Measurements from ENCODE around the gene PDE1A. TPM values are rescaled to one million over a fixed set of nuclear protein-coding genes. Genes with fewer than 3 reads are reported as not detected.

The PDE1A gene
- not detected for total RNA-seq

GRCh38 chr2:182426918-182427240 is at the start of gene PDE1A:
PDE1A (minus strand) TSS chr2:182427036.
- ATAC-seq (no peak), DNase-seq (no peak)
- no peaks in the 10 kb centered on the region for H3K27me3 Mint-ChIP-seq (ENCODE audit: low read depth)
- H3K4me3 Mint-ChIP-seq: no peak within 1 kb of the TSS
- H3K4me1 Mint-ChIP-seq (ENCODE audit: low read depth): no peaks in the 10 kb centered on the region
- H3K9me3 Mint-ChIP-seq: peaks cover 3% of the 10 kb centered on the region
- H3K36me3 Mint-ChIP-seq (ENCODE audit: insufficient read depth): no peaks in the 10 kb centered on the region

DNA sequence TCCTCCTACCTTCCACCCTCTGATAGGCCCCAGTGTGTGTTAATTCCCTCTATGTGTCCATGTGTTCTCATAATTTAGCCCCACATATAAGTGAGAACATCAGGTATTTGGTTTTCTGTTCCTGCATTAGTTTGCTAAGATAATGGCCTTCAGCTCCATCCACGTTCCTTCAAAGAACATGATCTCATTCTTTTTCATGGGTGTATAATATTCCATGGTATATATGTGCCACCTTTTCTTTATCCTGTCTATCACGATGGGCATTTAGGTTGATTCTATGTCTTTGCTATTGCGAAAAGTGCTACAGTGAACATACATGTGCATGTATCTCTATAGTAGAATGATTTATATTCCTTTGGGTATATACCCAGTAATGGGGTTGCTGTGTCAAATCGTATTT is 46.8 kb upstream of the PDE1A start:
- no peak for DNase-seq
- Mint-ChIP-seq H3K9me3 (peaks cover 14% of the 10 kb centered on the region), H3K27me3 (ENCODE audit: low read depth) (no peaks in the 10 kb centered on the region), H3K36me3 (ENCODE audit: insufficient read depth) (no peaks in the 10 kb centered on the region), H3K4me1 (ENCODE audit: low read depth) (no peaks in the 10 kb centered on the region), H3K4me3 (no peak overlapping the region)
- ATAC-seq: no peak

GRCh38 chr2:182463760-182464159 is 36.9 kb upstream of the PDE1A start:
- Mint-ChIP-seq H3K9me3 (peaks cover 7% of the 10 kb centered on the region), H3K27me3 (ENCODE audit: low read depth) (no peaks in the 10 kb centered on the region), H3K36me3 (ENCODE audit: insufficient read depth) (no peaks in the 10 kb centered on the region), H3K4me3 (no peak overlapping the region), H3K4me1 (ENCODE audit: low read depth) (no peaks in the 10 kb centered on the region)
- ATAC-seq: no peak
- DNase-seq: no peak

- Mint-ChIP-seq H3K4me3 (no peak overlapping the region), H3K36me3 (ENCODE audit: insufficient read depth) (no peaks in the 10 kb centered on the region), H3K4me1 (ENCODE audit: low read depth) (no peaks in the 10 kb centered on the region), H3K9me3 (no peaks in the 10 kb centered on the region), H3K27me3 (ENCODE audit: low read depth) (no peaks in the 10 kb centered on the region)
- no peak for DNase-seq
- ATAC-seq: no peak
These were observed 29.9 kb upstream of the PDE1A start for GRCh38 chr2:182456784-182457183.

DNA sequence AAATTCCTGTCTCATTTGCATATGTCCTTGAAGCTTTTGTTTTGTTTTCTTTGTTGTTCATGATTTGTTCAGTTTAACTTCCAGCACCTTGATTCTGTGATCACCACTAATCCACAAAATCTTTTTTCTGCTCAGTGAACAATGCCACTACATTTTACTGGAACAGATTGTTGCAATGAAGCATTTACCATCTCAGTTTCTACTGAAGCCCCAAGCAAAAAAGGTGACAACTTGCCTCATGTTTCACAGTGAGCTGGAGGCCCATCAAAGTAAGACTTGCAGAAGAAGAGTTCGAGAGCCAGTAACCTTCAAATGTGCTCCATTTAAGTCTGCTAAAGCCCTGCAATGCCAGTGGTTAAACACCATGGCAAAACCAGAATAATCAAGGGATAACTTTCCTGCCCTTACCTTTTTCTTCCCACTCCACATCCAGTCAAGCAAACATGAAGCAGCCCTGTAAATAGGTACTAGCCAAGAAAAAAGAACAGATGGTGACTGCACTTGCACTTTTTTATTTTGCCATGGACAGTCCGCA is 25.7 kb upstream of the PDE1A start:
- no peaks in the 10 kb centered on the region for H3K9me3 Mint-ChIP-seq
- no peak overlapping the region for H3K4me3 Mint-ChIP-seq
- ATAC-seq: no peak
- H3K36me3 Mint-ChIP-seq (ENCODE audit: insufficient read depth): no peaks in the 10 kb centered on the region
- no peaks in the 10 kb centered on the region for H3K4me1 Mint-ChIP-seq (ENCODE audit: low read depth)
- H3K27me3 Mint-ChIP-seq (ENCODE audit: low read depth): no peaks in the 10 kb centered on the region
- no peak for DNase-seq

DNA sequence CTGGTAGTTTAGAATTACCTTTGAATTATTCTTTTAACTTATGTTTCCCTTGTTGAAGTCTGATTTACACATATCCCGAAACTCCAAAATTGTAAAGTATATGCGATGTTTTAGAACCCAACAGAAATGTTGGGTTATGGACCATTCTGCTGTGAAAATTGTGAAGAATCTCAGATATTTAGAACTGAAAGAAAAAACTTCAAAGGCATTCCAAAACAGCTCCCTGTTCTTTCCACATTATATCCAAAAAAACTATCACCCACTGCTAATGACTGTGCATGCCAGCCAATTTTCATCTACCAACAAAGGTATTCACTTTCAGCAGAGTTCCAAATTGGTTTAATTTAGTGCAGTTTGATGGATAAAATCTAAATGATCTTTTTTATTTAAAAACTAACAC is 21.5 kb upstream of the PDE1A start:
- no peak for DNase-seq
- ATAC-seq: no peak
- no peaks in the 10 kb centered on the region for H3K9me3 Mint-ChIP-seq
- H3K4me3 Mint-ChIP-seq: no peak overlapping the region
- no peaks in the 10 kb centered on the region for H3K4me1 Mint-ChIP-seq (ENCODE audit: low read depth)
- H3K27me3 Mint-ChIP-seq (ENCODE audit: low read depth): no peaks in the 10 kb centered on the region
- no peaks in the 10 kb centered on the region for H3K36me3 Mint-ChIP-seq (ENCODE audit: insufficient read depth)

- Mint-ChIP-seq H3K9me3 (no peaks in the 10 kb centered on the region), H3K27me3 (ENCODE audit: low read depth) (no peaks in the 10 kb centered on the region)
These were observed 21.0 kb upstream of the PDE1A start for GRCh38 chr2:182447863-182448262.

GRCh38 chr2:182447163-182447562 is 20.3 kb upstream of the PDE1A start:
- no peaks in the 10 kb centered on the region for H3K4me1 Mint-ChIP-seq (ENCODE audit: low read depth)
- ATAC-seq (no peak), DNase-seq (no peak)
- no peaks in the 10 kb centered on the region for H3K9me3 Mint-ChIP-seq
- no peaks in the 10 kb centered on the region for H3K36me3 Mint-ChIP-seq (ENCODE audit: insufficient read depth)
- H3K27me3 Mint-ChIP-seq (ENCODE audit: low read depth): no peaks in the 10 kb centered on the region
- no peak overlapping the region for H3K4me3 Mint-ChIP-seq

More at GRCh38 chr2:182447863-182448262, 21.0 kb upstream of the PDE1A start:
- Mint-ChIP-seq H3K36me3 (ENCODE audit: insufficient read depth) (no peaks in the 10 kb centered on the region), H3K4me1 (ENCODE audit: low read depth) (no peaks in the 10 kb centered on the region), H3K4me3 (no peak overlapping the region)
- DNase-seq (no peak), ATAC-seq (no peak)

DNA sequence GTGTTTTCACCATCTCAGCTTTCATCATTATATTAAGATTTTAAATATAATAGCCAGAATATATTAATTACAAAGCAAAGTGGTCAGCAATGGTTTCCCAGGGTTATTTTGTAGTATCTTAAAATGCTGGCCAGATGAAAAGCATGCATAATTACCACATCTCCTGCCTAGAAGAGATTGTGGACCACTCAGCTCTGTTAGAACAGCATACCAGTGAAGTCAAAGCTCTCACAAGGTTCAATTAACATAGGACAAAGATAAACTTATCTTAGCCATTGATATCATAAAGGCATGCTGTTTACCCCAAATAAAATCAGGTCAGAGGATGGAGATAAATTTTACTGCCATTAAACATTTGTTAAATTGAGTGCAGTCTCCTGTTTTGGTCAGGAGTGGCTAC is 19.3 kb upstream of the PDE1A start:
- no peaks in the 10 kb centered on the region for H3K27me3 Mint-ChIP-seq (ENCODE audit: low read depth)
- no peaks in the 10 kb centered on the region for H3K36me3 Mint-ChIP-seq (ENCODE audit: insufficient read depth)
- H3K9me3 Mint-ChIP-seq: no peaks in the 10 kb centered on the region
- H3K4me3 Mint-ChIP-seq: no peak overlapping the region
- ATAC-seq (no peak), DNase-seq (no peak)
- H3K4me1 Mint-ChIP-seq (ENCODE audit: low read depth): no peaks in the 10 kb centered on the region

DNA sequence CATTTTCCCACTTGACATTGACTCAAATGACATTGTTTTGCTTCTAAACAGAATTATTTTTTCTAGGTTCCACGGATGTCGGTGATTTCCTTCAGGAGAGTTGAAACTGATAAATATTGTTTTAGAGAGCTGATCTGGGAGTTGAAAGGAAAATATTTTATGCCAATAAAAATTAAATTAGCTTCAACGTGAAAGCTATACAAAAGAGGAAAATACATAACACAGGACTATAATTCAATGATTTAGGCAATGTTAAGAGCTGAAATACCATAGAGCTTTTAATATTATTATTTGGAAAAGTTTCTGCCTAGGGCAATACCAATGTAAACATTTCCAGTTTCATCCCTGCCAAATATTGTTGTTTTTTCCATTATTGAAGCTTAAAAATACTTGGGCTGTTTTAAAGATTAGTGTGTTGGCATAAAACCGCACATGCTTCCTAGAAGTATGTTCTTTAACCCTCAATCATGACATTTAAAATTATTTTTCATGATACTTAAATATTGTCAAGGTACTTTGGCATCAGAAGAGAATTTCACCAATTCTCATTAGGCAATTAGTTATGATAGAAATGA is 18.6 kb upstream of the PDE1A start:
- no peaks in the 10 kb centered on the region for H3K27me3 Mint-ChIP-seq (ENCODE audit: low read depth)
- ATAC-seq (no peak), DNase-seq (no peak)
- no peaks in the 10 kb centered on the region for H3K4me1 Mint-ChIP-seq (ENCODE audit: low read depth)
- H3K9me3 Mint-ChIP-seq: no peaks in the 10 kb centered on the region
- no peak overlapping the region for H3K4me3 Mint-ChIP-seq
- no peaks in the 10 kb centered on the region for H3K36me3 Mint-ChIP-seq (ENCODE audit: insufficient read depth)

- Mint-ChIP-seq H3K9me3 (no peaks in the 10 kb centered on the region), H3K27me3 (ENCODE audit: low read depth) (no peaks in the 10 kb centered on the region), H3K4me1 (ENCODE audit: low read depth) (no peaks in the 10 kb centered on the region), H3K36me3 (ENCODE audit: insufficient read depth) (no peaks in the 10 kb centered on the region), H3K4me3 (no peak overlapping the region)
- ATAC-seq (no peak), DNase-seq (no peak)
These were observed 18.0 kb upstream of the PDE1A start for GRCh38 chr2:182444806-182445205.

DNA sequence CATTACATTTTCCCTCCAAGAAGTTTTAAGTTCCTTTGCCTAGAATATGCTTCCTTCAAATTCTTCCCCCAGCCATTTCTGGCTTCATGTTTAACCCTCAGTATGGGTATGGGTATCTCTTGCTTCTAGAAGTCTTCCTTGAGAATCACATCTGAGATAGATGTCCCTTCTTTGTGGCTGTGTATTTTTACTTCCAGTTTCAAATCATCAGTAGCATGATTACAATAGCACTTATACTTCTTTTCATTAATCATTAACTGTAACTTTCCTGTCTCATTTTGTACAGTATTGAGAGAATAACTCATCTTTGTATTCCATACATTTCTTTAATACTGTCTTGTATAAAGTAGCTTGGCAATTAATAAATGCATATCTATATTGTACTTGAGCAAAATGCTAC is 17.3 kb upstream of the PDE1A start:
- H3K4me3 Mint-ChIP-seq: no peak overlapping the region
- no peak for ATAC-seq
- H3K4me1 Mint-ChIP-seq (ENCODE audit: low read depth): no peaks in the 10 kb centered on the region
- no peaks in the 10 kb centered on the region for H3K9me3 Mint-ChIP-seq
- no peaks in the 10 kb centered on the region for H3K27me3 Mint-ChIP-seq (ENCODE audit: low read depth)
- no peaks in the 10 kb centered on the region for H3K36me3 Mint-ChIP-seq (ENCODE audit: insufficient read depth)
- DNase-seq: no peak

GRCh38 chr2:182436252-182436651 is 9.4 kb upstream of the PDE1A start:
- no peaks in the 10 kb centered on the region for H3K36me3 Mint-ChIP-seq (ENCODE audit: insufficient read depth)
- no peak for DNase-seq
- ATAC-seq: no peak

DNA sequence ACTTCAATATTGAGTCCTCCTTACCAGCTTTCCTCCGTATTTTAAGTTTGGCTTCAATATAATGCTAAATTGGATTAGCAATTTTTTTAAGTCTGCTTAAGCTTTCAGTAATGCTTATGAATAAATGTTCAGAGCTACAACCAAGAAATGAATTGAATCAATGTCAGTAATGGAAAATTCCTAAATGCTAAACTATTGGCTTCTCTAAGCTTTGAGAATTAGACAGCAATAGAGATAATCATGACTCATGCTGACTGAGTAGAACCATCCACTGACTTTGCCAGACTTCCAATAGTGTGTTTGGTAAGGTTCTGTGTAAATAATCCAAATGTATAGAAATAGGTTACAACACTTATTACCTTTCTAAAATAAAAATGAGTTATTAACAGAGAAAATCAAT is 8.9 kb upstream of the PDE1A start:
- no peak for ATAC-seq
- Mint-ChIP-seq H3K4me3 (no peak overlapping the region), H3K36me3 (ENCODE audit: insufficient read depth) (no peaks in the 10 kb centered on the region), H3K27me3 (ENCODE audit: low read depth) (no peaks in the 10 kb centered on the region), H3K4me1 (ENCODE audit: low read depth) (no peaks in the 10 kb centered on the region), H3K9me3 (peaks cover 7% of the 10 kb centered on the region)
- DNase-seq: no peak

More at GRCh38 chr2:182436252-182436651, 9.4 kb upstream of the PDE1A start:
- H3K4me3 Mint-ChIP-seq: no peak overlapping the region
- no peaks in the 10 kb centered on the region for H3K27me3 Mint-ChIP-seq (ENCODE audit: low read depth)
- H3K4me1 Mint-ChIP-seq (ENCODE audit: low read depth): no peaks in the 10 kb centered on the region
- peaks cover 4% of the 10 kb centered on the region for H3K9me3 Mint-ChIP-seq

- ATAC-seq (no peak), DNase-seq (no peak)
- no peak overlapping the region for H3K4me3 Mint-ChIP-seq
- no peaks in the 10 kb centered on the region for H3K27me3 Mint-ChIP-seq (ENCODE audit: low read depth)
- peaks cover 7% of the 10 kb centered on the region for H3K9me3 Mint-ChIP-seq
- H3K36me3 Mint-ChIP-seq (ENCODE audit: insufficient read depth): no peaks in the 10 kb centered on the region
- H3K4me1 Mint-ChIP-seq (ENCODE audit: low read depth): no peaks in the 10 kb centered on the region
These were observed 5.2 kb upstream of the PDE1A start for GRCh38 chr2:182432051-182432450.

GRCh38 chr2:182428476-182428875 is 1.6 kb upstream of the PDE1A start:
- Mint-ChIP-seq H3K9me3 (peaks cover 3% of the 10 kb centered on the region), H3K4me1 (ENCODE audit: low read depth) (no peaks in the 10 kb centered on the region), H3K36me3 (ENCODE audit: insufficient read depth) (no peaks in the 10 kb centered on the region), H3K4me3 (no peak overlapping the region), H3K27me3 (ENCODE audit: low read depth) (no peaks in the 10 kb centered on the region)
- DNase-seq: no peak
- no peak for ATAC-seq

Measured in activated T-cell treated with anti-CD3 and anti-CD28 coated beads, Interleukin-2, amount 50 U/mL, for 4 hours (primary cell).